Measurements from ENCODE around the gene FKBP6. TPM values are rescaled to one million over a fixed set of nuclear protein-coding genes. Genes with fewer than 3 reads are reported as not detected.

FKBP6 gene
- total and polyA plus RNA-seq, 2 of the 13 experiments (the other 11 are each of a cell fraction or from before 2014, with no cell fraction given): 0.07 to 0.20 TPM

DNA sequence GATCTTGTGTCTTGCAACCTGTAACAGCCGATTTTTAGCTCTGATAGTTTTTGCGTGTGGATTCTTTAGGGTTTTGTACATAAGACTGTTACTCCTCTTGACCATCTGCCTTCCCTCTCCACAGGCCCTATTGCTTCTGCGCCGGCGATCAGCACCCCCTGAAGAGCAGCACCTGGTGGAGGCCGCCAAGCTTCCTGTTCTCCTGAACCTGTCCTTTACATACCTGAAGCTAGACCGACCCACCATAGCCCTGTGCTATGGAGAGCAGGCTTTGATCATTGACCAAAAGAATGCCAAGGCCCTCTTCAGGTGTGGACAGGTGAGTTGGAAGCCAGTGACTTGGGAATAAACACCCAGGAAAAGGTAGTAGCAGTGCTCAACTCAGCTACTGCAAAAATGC lies 12.6 kb downstream of the FKBP6 start:
- BruUV-seq (replicated peaks): no TSS peak
- POLR2A ChIA-PET: interaction anchor here (1.9 kb wide), 1 partner anchor 16 kb away, joined by 7 read pairs; no protein-coding TSS in a partner anchor
- no peak overlapping the region for H2AFZ ChIP-seq (ENCODE audit: low read length)
- H4K20me1 ChIP-seq (ENCODE audit: insufficient read depth, low read length): no peaks in the 10 kb centered on the region
- CTCF ChIA-PET (ENCODE audit: low intra/inter-chr PET ratio, low total read pairs): no interaction called here
- no peak overlapping the region for H3K9ac ChIP-seq (ENCODE audit: insufficient read depth, low read depth, low read length)
- H3K79me2 ChIP-seq (ENCODE audit: insufficient read depth, low read length): no peaks in the 10 kb centered on the region
- peaks cover 58% of the 10 kb centered on the region for H3K4me1 ChIP-seq (ENCODE audit: insufficient read depth, low read length)
- H3K36me3 ChIP-seq (replicated peaks in 1 of 2; ENCODE audit: control insufficient read depth in 1 of 2, insufficient read depth in 2 of 2, low read length in 2 of 2): no peaks in the 10 kb centered on the region
- no peak overlapping the region for H3K4me2 ChIP-seq (ENCODE audit: low read depth, low read length)
- FAIRE-seq (no peak), DNase-seq (ENCODE audit: low spot score) (no peak), ATAC-seq (no peak)
- no peak overlapping the region for H3K4me3 ChIP-seq (replicated peaks in 1 of 3; ENCODE audit: insufficient read depth in 1 of 3, low read depth in 2 of 3, low read length in 3 of 3)
- intact Hi-C loops (cut with micrococcal nuclease; ENCODE audit: unreplicated experiment) (no loop called here), in situ Hi-C loops (cut with HindIII; ENCODE audit: extremely low pct_ligation_motif_present, low pct_unique_long_range_greater_than_20kb) (loop anchor here (5.0 kb wide), 1 partner anchor 97 kb away; no protein-coding TSS in a partner anchor)
- H3K9me3 ChIP-seq (ENCODE audit: low read length): no peaks in the 10 kb centered on the region
- no peak overlapping the region for H3K27ac ChIP-seq (ENCODE audit: extremely low read length, insufficient read depth, low read length)
- TF ChIP-seq NONO (IDR thresholded peaks at IDR 0.05) (no peak), NONO (CRISPR knock-in tag; conservative IDR thresholded peaks at IDR 0.05) (no peak), ATF7 (IDR thresholded peaks at IDR 0.05) (no peak), ATF7 (CRISPR knock-in tag; IDR thresholded peaks at IDR 0.05) (no peak), TBL1XR1 (IDR thresholded peaks at IDR 0.05; ENCODE audit: borderline replicate concordance, low read length, partially characterized antibody) (no peak), FOXJ3 (CRISPR knock-in tag; IDR thresholded peaks at IDR 0.05; ENCODE audit: borderline replicate concordance) (no peak), ZC3H4 (CRISPR knock-in tag; IDR thresholded peaks at IDR 0.05; ENCODE audit: borderline replicate concordance) (no peak), ZNF557 (CRISPR knock-in tag; IDR thresholded peaks at IDR 0.05) (no peak), TAF1 (CRISPR knock-in tag; IDR thresholded peaks at IDR 0.05) (no peak), ZNF891 (CRISPR knock-in tag; IDR thresholded peaks at IDR 0.05) (no peak), POLR2A (IDR thresholded peaks at IDR 0.05; ENCODE audit: insufficient read depth in 1 of 2, low read depth in 2 of 2, low read length in 2 of 2) (no peak), SUZ12 (IDR thresholded peaks at IDR 0.05; ENCODE audit: low read depth, low read length) (no peak), ZNF883 (CRISPR knock-in tag; IDR thresholded peaks at IDR 0.05; ENCODE audit: not compliant biosample characterization) (no peak), IKZF1 (IDR thresholded peaks at IDR 0.05) (no peak), ZNF766 (CRISPR knock-in tag; IDR thresholded peaks at IDR 0.05; ENCODE audit: borderline replicate concordance) (no peak), ZNF292 (CRISPR knock-in tag; IDR thresholded peaks at IDR 0.05; ENCODE audit: borderline replicate concordance, low read depth) (no peak), HNRNPLL (IDR thresholded peaks at IDR 0.05; ENCODE audit: low read depth, low read length, poor library complexity, severe bottlenecking) (no peak), RBM39 (IDR thresholded peaks at IDR 0.05; ENCODE audit: low read depth, low read length, poor library complexity, severe bottlenecking) (no peak), ZNF567 (CRISPR knock-in tag; IDR thresholded peaks at IDR 0.05; ENCODE audit: borderline replicate concordance) (no peak)
- TF ChIP-seq, protein P1, sequence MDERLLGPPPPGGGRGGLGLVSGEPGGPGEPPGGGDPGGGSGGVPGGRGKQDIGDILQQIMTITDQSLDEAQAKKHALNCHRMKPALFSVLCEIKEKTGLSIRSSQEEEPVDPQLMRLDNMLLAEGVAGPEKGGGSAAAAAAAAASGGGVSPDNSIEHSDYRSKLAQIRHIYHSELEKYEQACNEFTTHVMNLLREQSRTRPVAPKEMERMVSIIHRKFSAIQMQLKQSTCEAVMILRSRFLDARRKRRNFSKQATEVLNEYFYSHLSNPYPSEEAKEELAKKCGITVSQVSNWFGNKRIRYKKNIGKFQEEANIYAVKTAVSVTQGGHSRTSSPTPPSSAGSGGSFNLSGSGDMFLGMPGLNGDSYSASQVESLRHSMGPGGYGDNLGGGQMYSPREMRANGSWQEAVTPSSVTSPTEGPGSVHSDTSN (CRISPR knock-in tag; IDR thresholded peaks at IDR 0.05): no peak
- TF ChIP-seq, protein P2, sequence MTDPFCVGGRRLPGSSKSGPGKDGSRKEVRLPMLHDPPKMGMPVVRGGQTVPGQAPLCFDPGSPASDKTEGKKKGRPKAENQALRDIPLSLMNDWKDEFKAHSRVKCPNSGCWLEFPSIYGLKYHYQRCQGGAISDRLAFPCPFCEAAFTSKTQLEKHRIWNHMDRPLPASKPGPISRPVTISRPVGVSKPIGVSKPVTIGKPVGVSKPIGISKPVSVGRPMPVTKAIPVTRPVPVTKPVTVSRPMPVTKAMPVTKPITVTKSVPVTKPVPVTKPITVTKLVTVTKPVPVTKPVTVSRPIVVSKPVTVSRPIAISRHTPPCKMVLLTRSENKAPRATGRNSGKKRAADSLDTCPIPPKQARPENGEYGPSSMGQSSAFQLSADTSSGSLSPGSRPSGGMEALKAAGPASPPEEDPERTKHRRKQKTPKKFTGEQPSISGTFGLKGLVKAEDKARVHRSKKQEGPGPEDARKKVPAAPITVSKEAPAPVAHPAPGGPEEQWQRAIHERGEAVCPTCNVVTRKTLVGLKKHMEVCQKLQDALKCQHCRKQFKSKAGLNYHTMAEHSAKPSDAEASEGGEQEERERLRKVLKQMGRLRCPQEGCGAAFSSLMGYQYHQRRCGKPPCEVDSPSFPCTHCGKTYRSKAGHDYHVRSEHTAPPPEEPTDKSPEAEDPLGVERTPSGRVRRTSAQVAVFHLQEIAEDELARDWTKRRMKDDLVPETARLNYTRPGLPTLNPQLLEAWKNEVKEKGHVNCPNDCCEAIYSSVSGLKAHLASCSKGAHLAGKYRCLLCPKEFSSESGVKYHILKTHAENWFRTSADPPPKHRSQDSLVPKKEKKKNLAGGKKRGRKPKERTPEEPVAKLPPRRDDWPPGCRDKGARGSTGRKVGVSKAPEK (CRISPR knock-in tag; IDR thresholded peaks at IDR 0.05; ENCODE audit: borderline replicate concordance): no peak
- TF ChIP-seq, protein P3, sequence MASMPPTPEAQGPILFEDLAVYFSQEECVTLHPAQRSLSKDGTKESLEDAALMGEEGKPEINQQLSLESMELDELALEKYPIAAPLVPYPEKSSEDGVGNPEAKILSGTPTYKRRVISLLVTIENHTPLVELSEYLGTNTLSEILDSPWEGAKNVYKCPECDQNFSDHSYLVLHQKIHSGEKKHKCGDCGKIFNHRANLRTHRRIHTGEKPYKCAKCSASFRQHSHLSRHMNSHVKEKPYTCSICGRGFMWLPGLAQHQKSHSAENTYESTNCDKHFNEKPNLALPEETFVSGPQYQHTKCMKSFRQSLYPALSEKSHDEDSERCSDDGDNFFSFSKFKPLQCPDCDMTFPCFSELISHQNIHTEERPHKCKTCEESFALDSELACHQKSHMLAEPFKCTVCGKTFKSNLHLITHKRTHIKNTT (CRISPR knock-in tag; IDR thresholded peaks at IDR 0.05): no peak
- WGBS (ENCODE audit: low lambda C conversion rate): 61% methylated on average over 7 of the region's 7 CpGs
- peaks cover 0 to 8% of the 10 kb centered on the region in 2 experiments; a peak in 2 of 5 replicates for H3K27me3 ChIP-seq (ENCODE audit: control insufficient read depth in 1 of 2, insufficient read depth in 2 of 2, low read length in 2 of 2)

All from HepG2 (cell line).